H1 (cell line): ENCODE data around the gene LDHB. TPM values are rescaled to one million over a fixed set of nuclear protein-coding genes. Genes with fewer than 3 reads are reported as not detected.

Source experiments
- CTCF ChIA-PET: fragments of 300-600 bp; sonication (Branson Sonifier 250); formaldehyde crosslinking; loops from one replicate; lab custom pipeline; 2021; ENCODE audit not compliant: partially characterized antibody; lab: Charles Lee
- POLR2A ChIA-PET: fragments of 300-600 bp; sonication (Branson Sonifier 250); formaldehyde crosslinking; loops from one replicate; lab custom pipeline; 2021; ENCODE audit warnings: inconsistent platforms; ENCODE audit not compliant: partially characterized antibody; lab: Charles Lee
- DNase-seq, 2 experiments: peaks; one replicate each; pipeline versions ENCODE4 v3.0.0 to v3.0.0-alpha.2; 2010 to 2022; ENCODE audit warnings: low spot score in 2 of 2, low read depth in 1 of 2, mixed read lengths in 1 of 2
- FAIRE-seq: peaks from 2 replicates; lab custom pipeline; 2011; peaks lifted over from hg19 to GRCh38; lab: Jason Lieb, UNC
- H2AFZ ChIP-seq: 2 replicates; pipeline ENCODE4 v1.8.1; 2012; ENCODE audit warnings: low read length, inconsistent platforms
- H2AK5ac ChIP-seq: 2 replicates; pipeline ENCODE4 v1.6.1; 2013; ENCODE audit warnings: low read depth, low read length
- H2BK120ac ChIP-seq: replicated peaks from 2 replicates; pipeline ENCODE3; 2013; ENCODE audit warnings: low read depth, low read length, inconsistent platforms
- H2BK12ac ChIP-seq: 2 replicates; pipeline ENCODE4 v1.6.1; 2013; ENCODE audit warnings: low read depth, low read length
- H2BK15ac ChIP-seq: 2 replicates; pipeline ENCODE4 v1.6.1; 2013; ENCODE audit warnings: low read length
- H2BK20ac ChIP-seq: 2 replicates; pipeline ENCODE4 v1.6.1; 2013; ENCODE audit warnings: low read length
- H2BK5ac ChIP-seq: 2 replicates; pipeline ENCODE4 v1.6.1; 2013; ENCODE audit warnings: low read depth, low read length
- H3K14ac ChIP-seq: 2 replicates; pipeline ENCODE4 v1.6.1; 2013; ENCODE audit warnings: inconsistent platforms; ENCODE audit not compliant: insufficient read length
- H3K18ac ChIP-seq: 2 replicates; pipeline ENCODE4 v1.6.1; 2013; ENCODE audit warnings: low read length; ENCODE audit errors: extremely low read depth
- H3K23ac ChIP-seq: 2 replicates; pipeline ENCODE4 v1.6.1; 2013; ENCODE audit warnings: inconsistent platforms; ENCODE audit not compliant: insufficient read length
- H3K23me2 ChIP-seq: 2 replicates; pipeline ENCODE4 v1.6.1; 2013; ENCODE audit warnings: low read depth, low read length
- H3K27ac ChIP-seq: 2 replicates; pipeline ENCODE4 v1.6.1; 2011; ENCODE audit warnings: low read depth, low read length, inconsistent platforms
- H3K27me3 ChIP-seq, 4 experiments: replicated peaks in 1 of 4; 1 replicate in 1 of 4; 2 replicates in 3 of 4; pipeline versions ENCODE4 v1.6.1 to v1.8.1; 2011 to 2013; ENCODE audit warnings: low read length in 3 of 4, mild to moderate bottlenecking in 3 of 4, inconsistent platforms in 2 of 4, mixed read lengths in 2 of 4, moderate library complexity in 1 of 4; ENCODE audit not compliant: control insufficient read depth in 3 of 4, insufficient read depth in 3 of 4; ENCODE audit errors: extremely low read depth in 1 of 4
- H3K36me3 ChIP-seq, 4 experiments: 2 replicates each; pipeline versions ENCODE4 v1.6.1 to v1.8.1; 2011 to 2013; ENCODE audit warnings: mild to moderate bottlenecking in 4 of 4, low read length in 3 of 4, moderate library complexity in 2 of 4, control low read depth in 1 of 4, inconsistent platforms in 1 of 4; ENCODE audit not compliant: insufficient read depth in 4 of 4, control insufficient read depth in 2 of 4
- H3K4ac ChIP-seq: replicated peaks from 2 replicates; pipeline ENCODE3; 2013; ENCODE audit warnings: low read length, low read depth, mixed read lengths, inconsistent platforms; ENCODE audit not compliant: insufficient read length
- H3K4me1 ChIP-seq, 4 experiments: replicated peaks in 1 of 4; 1 replicate in 1 of 4; 2 replicates in 3 of 4; pipeline versions ENCODE4 v1.6.1 to v1.8.1; 2011 to 2013; ENCODE audit warnings: low read length in 3 of 4, inconsistent platforms in 2 of 4, mixed read lengths in 1 of 4; ENCODE audit not compliant: insufficient read depth in 4 of 4, control insufficient read depth in 3 of 4
- H3K4me2 ChIP-seq, 2 experiments: 2 replicates each; pipeline versions ENCODE4 v1.6.1 to v1.8.1; 2011 to 2013; ENCODE audit warnings: low read depth in 2 of 2, low read length in 2 of 2, control low read depth in 1 of 2, inconsistent platforms in 1 of 2, mild to moderate bottlenecking in 1 of 2; ENCODE audit not compliant: insufficient read depth in 1 of 2
- H3K4me3 ChIP-seq, 4 experiments: fragments of 200-600, 300-600 bp in 1 of 4; sonication (generic), shearing (Covaris generic), sonication (Bioruptor Twin) in 1 of 4; 2 replicates each; pipeline versions ENCODE4 v1.5.1 to v1.8.1; 2011 to 2016; ENCODE audit warnings: low read length in 4 of 4, low read depth in 3 of 4, control low read depth in 2 of 4, inconsistent platforms in 2 of 4, mild to moderate bottlenecking in 2 of 4, mixed read lengths in 1 of 4, moderate library complexity in 1 of 4; ENCODE audit not compliant: insufficient read depth in 2 of 4; ENCODE audit errors: extremely low read depth in 1 of 4
- H3K56ac ChIP-seq: replicated peaks from 2 replicates; pipeline ENCODE3; 2013; ENCODE audit warnings: low read depth, mild to moderate bottlenecking, mixed read lengths, low read length, inconsistent platforms; ENCODE audit not compliant: insufficient read length
- H3K79me1 ChIP-seq: 2 replicates; pipeline ENCODE4 v1.6.1; 2013; ENCODE audit warnings: low read depth, low read length, control low read depth
- H3K79me2 ChIP-seq, 2 experiments: 2 replicates each; pipeline versions ENCODE4 v1.6.1 to v1.8.1; 2012 to 2013; ENCODE audit warnings: low read length in 2 of 2, mild to moderate bottlenecking in 2 of 2, inconsistent platforms in 1 of 2; ENCODE audit not compliant: insufficient read depth in 2 of 2, control insufficient read depth in 1 of 2
- H3K9ac ChIP-seq, 4 experiments: replicated peaks in 1 of 4; 1 replicate in 1 of 4; 2 replicates in 3 of 4; pipeline versions ENCODE4 v1.6.1 to v1.8.1; 2011 to 2013; ENCODE audit warnings: low read depth in 3 of 4, low read length in 3 of 4, control low read depth in 2 of 4, mild to moderate bottlenecking in 2 of 4, moderate library complexity in 2 of 4, inconsistent platforms in 1 of 4; ENCODE audit errors: extremely low read depth in 1 of 4
- H3K9me3 ChIP-seq, 2 experiments: 2 replicates each; pipeline versions ENCODE4 v1.6.1 to v1.8.1; 2012 to 2013; ENCODE audit warnings: mild to moderate bottlenecking in 2 of 2, moderate library complexity in 2 of 2, control low read depth in 1 of 2, inconsistent platforms in 1 of 2, low read depth in 1 of 2, low read length in 1 of 2, mixed read lengths in 1 of 2; ENCODE audit not compliant: insufficient read depth in 2 of 2
- H4K20me1 ChIP-seq, 2 experiments: replicated peaks in 1 of 2; 2 replicates each; pipeline versions ENCODE3 to v1.8.1; 2011 to 2013; ENCODE audit warnings: inconsistent platforms in 2 of 2, low read length in 2 of 2, mild to moderate bottlenecking in 1 of 2; ENCODE audit not compliant: insufficient read depth in 2 of 2, control insufficient read depth in 1 of 2
- H4K5ac ChIP-seq: 2 replicates; pipeline ENCODE4 v1.6.1; 2013; ENCODE audit warnings: low read length, low read depth, mixed read lengths, inconsistent platforms; ENCODE audit not compliant: insufficient read length
- H4K8ac ChIP-seq: 2 replicates; pipeline ENCODE4 v1.8.0; 2013; ENCODE audit warnings: mild to moderate bottlenecking, moderate library complexity, low read length, inconsistent platforms; ENCODE audit not compliant: insufficient read depth; ENCODE audit errors: extremely low read depth
- H4K91ac ChIP-seq: replicated peaks from 2 replicates; pipeline ENCODE3; 2013; ENCODE audit warnings: low read length, mixed read lengths, inconsistent platforms; ENCODE audit not compliant: insufficient read length
- BCL11A ChIP-seq, 2 experiments: IDR thresholded peaks; one replicate each; pipeline ENCODE4 v1.6.1; 2011; ENCODE audit warnings: low read depth in 2 of 2, low read length in 2 of 2, mild to moderate bottlenecking in 2 of 2
- BRCA1 ChIP-seq: IDR thresholded peaks from 2 replicates; pipeline ENCODE4 v1.6.1; 2012; ENCODE audit warnings: low read depth, low read length, improper control_type of control experiment
- CHD2 ChIP-seq: IDR thresholded peaks from 2 replicates; pipeline ENCODE4 v1.6.1; 2012; ENCODE audit warnings: low read length, improper control_type of control experiment
- EGR1 ChIP-seq: IDR thresholded peaks from 2 replicates; pipeline ENCODE4 v1.6.1; 2011; ENCODE audit warnings: low read depth, low read length, borderline replicate concordance
- EZH2 ChIP-seq: fragments of 200-600 bp; sonication (generic); IDR thresholded peaks from 2 replicates; pipeline ENCODE4 v1.7.1; 2012; ENCODE audit warnings: low read depth, mild to moderate bottlenecking, moderate library complexity, low read length, inconsistent platforms; ENCODE audit not compliant: severe bottlenecking
- MAFK ChIP-seq: IDR thresholded peaks from 2 replicates; pipeline ENCODE4 v1.6.1; 2012; ENCODE audit warnings: low read depth, mild to moderate bottlenecking, improper control_type of control experiment, low read length
- RBBP5 ChIP-seq: IDR thresholded peaks from 2 replicates; pipeline ENCODE4 v1.7.1; 2012; ENCODE audit warnings: low read depth, mild to moderate bottlenecking, inconsistent platforms, low read length, moderate library complexity, borderline replicate concordance
- RNF2 ChIP-seq: fragments of 200-900, 300-1000 bp; sonication (generic); IDR thresholded peaks from 2 replicates; pipeline ENCODE4 v1.7.1; 2016; ENCODE audit warnings: borderline replicate concordance, low read depth, mild to moderate bottlenecking, antibody characterized with exemption, low read length; ENCODE audit not compliant: poor library complexity, severe bottlenecking; ENCODE audit errors: missing control alignments
- SP4 ChIP-seq: IDR thresholded peaks from 2 replicates; pipeline ENCODE4 v1.6.1; 2012; ENCODE audit warnings: low read length, inconsistent platforms
- TEAD4 ChIP-seq: IDR thresholded peaks from 2 replicates; pipeline ENCODE4 v1.6.1; 2012; ENCODE audit warnings: low read depth, low read length, inconsistent platforms, mixed read lengths
- polyA plus RNA-seq, 7 experiments: library from polyadenylated mRNA; depleted of rRNA in 3 of 7; stranded (reverse) in 5 of 7; unstranded in 2 of 7; fragments of >200 nt in 5 of 7; fragments of 200-250 nt in 2 of 7; gene quantifications; 1 replicate in 5 of 7; 2 replicates in 1 of 7; 4 replicates in 1 of 7; pipeline versions ENCODE4 v1.2.1 to v1.2.3, GENCODE V29; 2011 to 2013; ENCODE audit warnings: missing spikeins in 2 of 7, mixed read lengths in 2 of 7
- total RNA-seq: library from RNA; stranded (reverse); fragmentation: NEBNext Ultra II Directional; extraction: Animal tissue kit (Norgen Biotek cat#: 25700); gene quantifications from 2 replicates; pipeline ENCODE4 v1.2.1, GENCODE V29; 2021
- TF ChIP-seq, protein P1 (sequence below), 3 experiments: IDR thresholded peaks; 1 replicate in 2 of 3; 2 replicates in 1 of 3; pipeline versions ENCODE4 v1.5.1 to v1.6.1; 2011; ENCODE audit warnings: low read length in 3 of 3, mild to moderate bottlenecking in 3 of 3, inconsistent platforms in 2 of 3, low read depth in 1 of 3, moderate library complexity in 1 of 3; ENCODE audit not compliant: insufficient read depth in 1 of 3; ENCODE audit errors: control extremely low read depth in 1 of 3
- TF ChIP-seq, protein P2 (sequence below): IDR thresholded peaks from 2 replicates; pipeline ENCODE4 v1.6.1; 2011; ENCODE audit warnings: low read depth, mild to moderate bottlenecking, low read length; ENCODE audit not compliant: insufficient read depth

Gene LDHB
- total and polyA plus RNA-seq, 2 of the 8 experiments (the other 6 are each of a cell fraction or from before 2014, with no cell fraction given) = 1,177 to 1,781 TPM

DNA sequence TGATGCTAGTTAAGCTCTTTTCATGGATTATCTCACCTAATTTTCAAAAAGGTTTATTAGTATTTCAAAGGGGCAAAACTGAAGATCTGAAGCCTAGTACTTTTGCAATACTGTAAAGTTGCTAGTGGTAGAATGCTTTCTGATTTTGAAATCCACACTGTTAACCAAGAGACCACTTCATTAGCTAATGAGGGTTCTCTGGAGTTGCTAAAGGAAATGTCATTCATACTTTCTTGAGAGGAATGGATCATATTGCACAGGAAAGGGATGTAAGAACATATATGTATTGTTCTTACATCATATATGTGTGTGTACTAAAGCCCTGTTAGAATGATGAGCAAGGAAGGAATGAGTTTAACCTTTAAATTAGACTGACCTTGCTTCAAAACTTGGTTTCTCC, 39.0 kb upstream of the LDHB start:
- H2BK12ac ChIP-seq = no peak overlapping the region
- no peak overlapping the region for H3K4me2 ChIP-seq
- no peaks in the 10 kb centered on the region for H3K9me3 ChIP-seq
- no peak overlapping the region for H3K27ac ChIP-seq
- H3K9ac ChIP-seq = no peak overlapping the region
- H4K91ac ChIP-seq = no peak overlapping the region
- FAIRE-seq = no peak
- no peak overlapping the region for H3K4ac ChIP-seq
- no peaks in the 10 kb centered on the region for H3K27me3 ChIP-seq
- no peak overlapping the region for H2BK120ac ChIP-seq
- no peak overlapping the region for H2BK5ac ChIP-seq
- no peak overlapping the region for H2AFZ ChIP-seq
- ChIA-PET CTCF (interaction anchor here (0.6 to 5.4 kb wide), 14 partner anchors 9 to 406 kb away, joined by 3 to 73 read pairs (median 4); partner anchors contain the start of gene LDHB), POLR2A (no interaction called here)
- no peaks in the 10 kb centered on the region for H4K20me1 ChIP-seq
- H4K8ac ChIP-seq = no peak overlapping the region
- H3K23ac ChIP-seq = no peak overlapping the region
- no peak for DNase-seq
- no peak overlapping the region for H4K5ac ChIP-seq
- H3K79me2 ChIP-seq = no peaks in the 10 kb centered on the region
- no peak overlapping the region for H3K56ac ChIP-seq
- H2BK15ac ChIP-seq = no peak overlapping the region
- H3K79me1 ChIP-seq = no peaks in the 10 kb centered on the region
- no peaks in the 10 kb centered on the region for H3K36me3 ChIP-seq
- H2BK20ac ChIP-seq = no peak overlapping the region
- H3K14ac ChIP-seq = no peak overlapping the region
- peaks cover 0 to 4% (median 0%) of the 10 kb centered on the region in 4 experiments; a peak in 1 of 7 replicates for H3K4me1 ChIP-seq
- H3K23me2 ChIP-seq = no peaks in the 10 kb centered on the region
- no peak overlapping the region for H3K18ac ChIP-seq
- no peak overlapping the region for H3K4me3 ChIP-seq
- H2AK5ac ChIP-seq = no peak overlapping the region
- no peak for TF ChIP-seq MAFK
- TF ChIP-seq SP4 = no peak
- TF ChIP-seq BRCA1 = no peak
- TF ChIP-seq, protein P1, sequence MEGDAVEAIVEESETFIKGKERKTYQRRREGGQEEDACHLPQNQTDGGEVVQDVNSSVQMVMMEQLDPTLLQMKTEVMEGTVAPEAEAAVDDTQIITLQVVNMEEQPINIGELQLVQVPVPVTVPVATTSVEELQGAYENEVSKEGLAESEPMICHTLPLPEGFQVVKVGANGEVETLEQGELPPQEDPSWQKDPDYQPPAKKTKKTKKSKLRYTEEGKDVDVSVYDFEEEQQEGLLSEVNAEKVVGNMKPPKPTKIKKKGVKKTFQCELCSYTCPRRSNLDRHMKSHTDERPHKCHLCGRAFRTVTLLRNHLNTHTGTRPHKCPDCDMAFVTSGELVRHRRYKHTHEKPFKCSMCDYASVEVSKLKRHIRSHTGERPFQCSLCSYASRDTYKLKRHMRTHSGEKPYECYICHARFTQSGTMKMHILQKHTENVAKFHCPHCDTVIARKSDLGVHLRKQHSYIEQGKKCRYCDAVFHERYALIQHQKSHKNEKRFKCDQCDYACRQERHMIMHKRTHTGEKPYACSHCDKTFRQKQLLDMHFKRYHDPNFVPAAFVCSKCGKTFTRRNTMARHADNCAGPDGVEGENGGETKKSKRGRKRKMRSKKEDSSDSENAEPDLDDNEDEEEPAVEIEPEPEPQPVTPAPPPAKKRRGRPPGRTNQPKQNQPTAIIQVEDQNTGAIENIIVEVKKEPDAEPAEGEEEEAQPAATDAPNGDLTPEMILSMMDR (IDR thresholded peaks at IDR 0.05; ENCODE audit: control extremely low read depth in 1 of 3, insufficient read depth in 1 of 3, low read depth in 1 of 3, low read length in 3 of 3) = no peak
- TF ChIP-seq BCL11A (IDR thresholded peaks at IDR 0.05; ENCODE audit: low read depth in 2 of 2, low read length in 2 of 2) = no peak
- no peak for TF ChIP-seq TEAD4
- TF ChIP-seq CHD2 = no peak
- TF ChIP-seq EGR1 = no peak
- no peak for TF ChIP-seq EZH2
- TF ChIP-seq RNF2 = no peak
- TF ChIP-seq RBBP5 = no peak
- TF ChIP-seq, protein P2, sequence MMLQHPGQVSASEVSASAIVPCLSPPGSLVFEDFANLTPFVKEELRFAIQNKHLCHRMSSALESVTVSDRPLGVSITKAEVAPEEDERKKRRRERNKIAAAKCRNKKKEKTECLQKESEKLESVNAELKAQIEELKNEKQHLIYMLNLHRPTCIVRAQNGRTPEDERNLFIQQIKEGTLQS = no peak
